T-helper 2 cell treated with Interferon-gamma antibody and Interleukin-4, amounts not matched to agents 5 μg/mL and 100 μg/mL, for 36 hours (primary cell): ENCODE results near the gene PRSS3.
"Not testable (repeated sequence)": the region's sequence is repeated elsewhere in the genome, so short reads cannot be mapped to it uniquely, and the experiment has no call there.

ENCODE experiments used
- DNase-seq: peaks from one replicate; pipeline ENCODE4 v3.0.0; 2021; ENCODE audit warnings: low spot score
- H3K27ac Mint-ChIP-seq: one replicate; pipeline ENCODE4 v1.8.0; 2021; ENCODE audit warnings: mild to moderate bottlenecking, mixed read lengths
- H3K27me3 Mint-ChIP-seq: one replicate; pipeline ENCODE4 v1.8.0; 2021; ENCODE audit warnings: low read depth, mixed read lengths
- H3K36me3 Mint-ChIP-seq: one replicate; pipeline ENCODE4 v1.8.0; 2021; ENCODE audit warnings: low read depth, mixed read lengths
- H3K4me1 Mint-ChIP-seq: one replicate; pipeline ENCODE4 v1.8.0; 2021; ENCODE audit warnings: low read depth, mixed read lengths
- H3K4me3 Mint-ChIP-seq: one replicate; pipeline ENCODE4 v1.8.0; 2022; ENCODE audit warnings: mild to moderate bottlenecking, moderate library complexity, mixed read lengths
- H3K9me3 Mint-ChIP-seq: one replicate; pipeline ENCODE4 v1.8.0; 2021; ENCODE audit warnings: mixed read lengths

The PRSS3 gene

DNA sequence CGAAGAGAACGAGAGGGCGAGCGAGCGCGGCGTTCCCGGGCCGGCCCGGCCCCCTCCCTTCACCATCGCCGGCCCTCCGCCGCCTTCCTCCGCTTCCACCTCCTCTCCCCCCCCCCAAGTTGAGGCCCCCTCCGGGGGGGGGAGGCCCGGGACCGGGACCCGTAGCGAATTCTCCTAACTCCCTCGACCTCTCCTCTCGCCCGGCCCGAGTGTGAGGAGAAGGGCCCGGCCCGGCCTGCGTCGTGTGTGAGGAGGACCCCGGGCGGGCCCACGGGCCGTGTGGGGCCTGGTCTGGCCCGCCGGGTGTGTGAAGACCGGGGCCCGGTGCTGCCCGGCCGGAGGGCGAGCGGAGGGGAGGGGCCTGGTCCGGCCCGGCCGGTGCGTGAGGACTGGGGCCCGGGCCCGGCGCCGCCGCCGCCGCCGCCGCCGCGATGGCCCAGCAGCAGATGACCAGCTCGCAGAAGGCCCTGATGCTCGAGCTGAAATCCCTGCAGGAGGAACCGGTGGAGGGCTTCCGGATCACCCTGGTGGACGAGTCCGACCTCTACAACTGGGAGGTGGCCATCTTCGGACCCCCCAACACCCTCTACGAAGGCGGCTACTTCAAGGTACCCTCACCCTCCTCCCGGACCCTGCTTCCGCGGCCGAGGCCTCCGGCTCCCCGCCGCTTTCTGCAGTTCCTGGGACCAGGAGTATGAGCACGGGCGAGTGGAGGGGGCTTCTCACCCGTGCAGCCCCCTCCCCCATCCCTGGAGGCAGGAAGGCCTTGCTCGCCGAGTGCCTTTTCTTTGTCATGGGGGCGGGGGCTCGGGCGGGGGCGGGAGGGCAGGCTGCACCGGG is 22.2 kb downstream of the PRSS3 start:
- no peaks in the 10 kb centered on the region for H3K9me3 Mint-ChIP-seq
- H3K36me3 Mint-ChIP-seq = peaks cover 14% of the 10 kb centered on the region

DNA sequence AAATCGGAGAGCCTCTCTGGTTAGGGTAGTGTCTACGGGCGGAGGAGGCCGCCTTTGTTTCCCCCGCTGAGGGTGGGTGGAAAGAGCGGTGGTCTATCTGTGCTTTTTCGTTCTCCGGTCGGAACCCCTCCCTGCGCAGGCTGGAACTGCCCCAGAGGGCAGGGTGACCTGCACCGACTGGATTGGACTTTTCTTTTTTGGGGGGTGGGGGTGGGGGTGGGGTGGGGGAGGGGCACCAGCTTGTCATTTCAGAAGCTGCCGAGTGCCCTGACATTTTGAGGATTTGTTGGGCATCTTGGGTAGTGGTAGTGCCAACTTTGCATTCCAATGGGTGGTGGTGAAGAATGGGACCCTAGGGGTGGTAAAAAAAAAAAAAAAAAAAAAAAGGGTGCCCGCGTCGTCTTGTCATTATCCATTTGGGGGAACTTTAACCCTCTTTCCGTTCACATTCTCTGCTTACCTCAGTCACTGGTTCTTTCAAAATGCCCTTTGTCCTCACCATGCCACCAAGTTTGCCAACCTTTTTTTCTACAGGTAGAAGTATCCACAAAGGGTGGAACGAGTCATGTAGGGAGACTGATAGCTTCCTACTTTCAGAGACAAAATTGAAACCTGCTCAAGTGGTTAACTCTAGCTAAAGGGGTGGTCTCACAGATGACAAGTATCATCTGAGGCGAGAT is 22.9 kb downstream of the PRSS3 start:
- Mint-ChIP-seq H3K27me3 (no peaks in the 10 kb centered on the region), H3K4me3 (peak overlapping the region; percentile 86), H3K9me3 (no peaks in the 10 kb centered on the region), H3K27ac (peak overlapping the region; percentile 85), H3K36me3 (peaks cover 14% of the 10 kb centered on the region), H3K4me1 (peaks cover 45% of the 10 kb centered on the region)
- DNase-seq = no peak

More for the DNA sequence above, 22.2 kb downstream of the PRSS3 start:
- DNase-seq = peak; percentile 51
- Mint-ChIP-seq H3K4me1 (peaks cover 45% of the 10 kb centered on the region), H3K27ac (peak overlapping the region; percentile 85), H3K4me3 (peak overlapping the region; percentile 86), H3K27me3 (no peaks in the 10 kb centered on the region)

DNA sequence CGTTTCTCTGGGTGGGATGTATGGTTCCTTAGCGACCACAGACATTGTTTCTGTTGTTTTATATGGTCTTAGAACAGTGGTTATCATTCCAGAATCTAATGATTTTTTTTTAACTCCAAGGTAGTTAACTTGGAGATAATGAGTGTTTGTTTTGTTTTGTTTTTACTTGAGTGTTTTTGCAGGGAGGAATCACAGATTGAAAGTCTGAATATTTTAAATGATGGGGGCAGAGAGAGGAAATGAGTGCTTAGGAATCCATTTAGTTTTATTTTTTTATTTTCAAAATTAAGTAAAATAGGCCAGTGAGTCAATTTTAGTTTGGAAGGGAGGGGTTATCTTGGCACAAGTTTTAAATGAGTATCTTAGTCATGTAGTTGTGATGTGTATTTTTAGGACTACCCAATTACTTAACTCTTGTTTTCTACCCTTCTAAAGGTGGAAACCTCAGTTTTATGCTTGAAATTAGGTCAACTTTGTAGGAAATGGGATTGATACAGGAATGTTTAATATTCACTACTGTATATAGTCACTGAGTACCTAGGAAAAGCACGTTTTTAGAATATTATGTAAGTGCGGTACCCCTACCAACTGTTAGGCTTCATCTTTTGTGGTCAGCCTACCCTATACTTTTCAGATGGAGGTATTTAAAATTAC is 23.6 kb downstream of the PRSS3 start:
- DNase-seq = no peak
- Mint-ChIP-seq H3K36me3 (peaks cover 14% of the 10 kb centered on the region), H3K4me3 (peak overlapping the region; percentile 86), H3K27me3 (no peaks in the 10 kb centered on the region), H3K27ac (peak overlapping the region; percentile 85), H3K9me3 (no peaks in the 10 kb centered on the region), H3K4me1 (peaks cover 45% of the 10 kb centered on the region)

DNA sequence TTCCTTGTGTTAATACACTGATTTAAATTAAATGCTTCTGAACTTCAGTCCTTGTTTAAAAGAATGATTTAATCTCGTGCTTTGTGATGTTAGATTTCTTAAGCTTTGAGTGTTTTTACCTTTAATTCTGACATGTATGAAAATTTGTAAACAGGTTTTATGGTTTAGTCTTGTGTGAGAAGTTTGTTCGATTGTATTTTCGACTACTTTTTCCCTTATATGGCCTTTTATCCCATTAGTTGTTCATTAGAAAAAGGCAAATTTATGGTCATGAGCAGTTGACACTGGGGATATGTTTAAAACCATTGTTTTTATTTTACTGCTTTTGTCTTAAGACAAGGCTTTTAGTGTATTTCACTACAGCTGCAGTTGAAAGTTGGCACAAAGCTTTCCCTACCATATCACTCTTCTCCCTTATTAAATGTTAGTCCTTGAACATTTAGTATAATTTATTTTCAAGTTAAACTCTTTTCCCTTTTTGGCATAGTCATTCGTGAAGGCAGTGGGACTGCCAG is 24.9 kb downstream of the PRSS3 start:
- no peak for DNase-seq
- Mint-ChIP-seq H3K4me3 (peak overlapping the region; percentile 86), H3K36me3 (peaks cover 15% of the 10 kb centered on the region), H3K9me3 (no peaks in the 10 kb centered on the region), H3K4me1 (peaks cover 34% of the 10 kb centered on the region), H3K27me3 (no peaks in the 10 kb centered on the region), H3K27ac (no peak overlapping the region)

DNA sequence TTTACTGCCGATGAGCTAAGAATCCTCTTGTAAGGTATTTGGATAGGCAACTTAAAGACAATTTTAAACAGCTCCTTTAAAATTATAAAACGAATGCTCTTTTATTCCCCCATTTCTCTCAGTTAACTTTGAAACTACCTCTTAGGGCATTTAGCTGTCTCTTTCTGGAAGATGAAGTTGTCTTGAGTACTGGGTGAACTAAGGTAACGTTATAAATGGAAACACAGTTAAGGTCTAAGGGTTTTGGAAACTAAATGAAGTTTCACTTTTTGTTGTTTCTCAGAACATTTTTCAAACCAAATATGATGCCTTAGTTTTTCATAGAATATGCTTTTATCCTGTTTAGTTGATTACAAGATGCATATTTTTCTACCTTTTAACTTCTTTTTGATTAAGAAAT is 28.4 kb downstream of the PRSS3 start:
- Mint-ChIP-seq H3K9me3 (no peaks in the 10 kb centered on the region), H3K36me3 (peaks cover 16% of the 10 kb centered on the region), H3K27me3 (no peaks in the 10 kb centered on the region), H3K4me1 (peaks cover 21% of the 10 kb centered on the region), H3K4me3 (no peak overlapping the region), H3K27ac (no peak overlapping the region)
- DNase-seq = no peak

DNA sequence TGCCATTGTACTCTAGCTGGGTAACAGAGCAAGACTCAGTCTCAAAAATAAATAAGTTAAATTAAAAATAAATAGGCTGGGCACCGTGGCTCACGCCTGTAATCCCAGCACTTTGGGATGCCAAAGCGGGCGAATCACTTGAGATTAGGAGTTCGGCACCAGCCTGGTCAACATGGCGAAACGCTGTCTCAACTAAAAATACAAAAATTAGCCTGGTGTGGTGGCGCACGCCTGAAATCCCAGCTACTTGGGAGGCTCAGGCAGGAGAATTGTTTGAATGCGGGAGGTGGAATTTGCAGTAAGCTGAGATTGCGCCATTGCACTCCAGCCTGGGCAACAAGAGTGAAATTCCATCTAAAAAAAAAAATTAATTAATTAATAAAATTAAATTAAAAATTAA is 31.9 kb downstream of the PRSS3 start:
- not testable (repeated sequence) for H3K27ac Mint-ChIP-seq, H3K9me3 Mint-ChIP-seq, DNase-seq, H3K27me3 Mint-ChIP-seq, H3K4me3 Mint-ChIP-seq, H3K4me1 Mint-ChIP-seq, H3K36me3 Mint-ChIP-seq

DNA sequence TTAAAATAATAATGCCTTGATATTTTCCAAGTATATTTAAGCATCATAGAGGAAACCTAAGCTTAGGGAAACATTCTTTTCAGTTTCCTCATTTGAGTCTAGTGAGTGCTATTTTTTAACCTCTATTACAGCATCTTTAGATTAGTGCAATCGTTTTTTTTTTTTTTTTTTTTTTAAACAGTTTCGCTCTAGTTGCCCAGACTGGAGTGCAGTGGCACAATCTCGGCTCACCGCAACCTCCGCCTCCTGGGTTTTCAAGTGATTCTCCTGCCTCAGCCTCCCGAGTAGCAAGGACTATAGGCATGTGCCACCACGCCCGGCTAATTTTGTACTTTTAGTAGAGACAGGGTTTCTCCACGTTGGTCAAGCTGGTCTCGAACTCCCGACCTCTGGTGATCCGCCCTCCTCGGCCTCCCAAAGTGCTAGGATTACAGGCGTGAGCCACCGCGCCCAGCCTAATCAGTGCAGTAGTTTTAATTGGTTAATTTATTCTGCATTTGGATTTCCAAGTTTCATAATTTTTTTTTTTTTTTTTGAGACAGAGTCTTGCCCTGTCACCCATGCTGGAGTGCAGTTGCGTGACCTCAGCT is 34.4 kb downstream of the PRSS3 start:
- not testable (repeated sequence) for H3K27ac Mint-ChIP-seq, H3K9me3 Mint-ChIP-seq, H3K36me3 Mint-ChIP-seq, H3K4me3 Mint-ChIP-seq, DNase-seq, H3K27me3 Mint-ChIP-seq, H3K4me1 Mint-ChIP-seq

DNA sequence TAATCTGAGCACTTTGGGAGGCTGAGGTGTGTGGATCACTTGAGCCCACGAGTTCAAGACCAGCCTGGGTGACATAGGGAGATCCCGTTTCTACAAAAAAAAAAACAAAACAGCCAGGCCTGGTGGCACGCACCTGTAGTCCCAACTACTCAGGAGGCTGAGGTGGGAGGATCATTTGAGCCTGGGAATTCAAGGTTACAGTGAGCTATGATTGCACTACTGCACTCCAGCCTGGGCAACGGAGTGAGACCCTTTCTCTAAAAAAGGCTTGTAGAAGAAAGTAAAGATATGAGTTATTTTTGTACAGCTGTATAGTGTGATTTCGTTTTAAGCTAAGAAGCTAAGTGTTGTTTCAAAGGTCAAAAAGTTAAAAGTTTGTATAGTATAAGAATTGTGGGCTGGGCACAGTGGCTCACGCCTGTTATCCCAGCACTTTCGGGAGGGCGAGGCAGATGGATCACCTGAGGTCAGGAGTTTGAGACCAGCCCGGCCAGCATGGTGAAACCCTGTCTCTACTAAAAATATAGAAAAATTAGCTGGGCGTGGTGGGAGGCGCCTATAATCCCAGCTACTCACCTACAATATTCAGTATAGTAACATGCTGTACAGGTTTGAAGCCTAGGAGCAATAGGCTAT is 40.4 kb downstream of the PRSS3 start:
- H3K27me3 Mint-ChIP-seq = no peaks in the 10 kb centered on the region
- H3K27ac Mint-ChIP-seq = no peak overlapping the region
- H3K36me3 Mint-ChIP-seq = no peaks in the 10 kb centered on the region
- DNase-seq = no peak
- peaks cover 10% of the 10 kb centered on the region for H3K4me1 Mint-ChIP-seq
- H3K9me3 Mint-ChIP-seq = no peaks in the 10 kb centered on the region
- H3K4me3 Mint-ChIP-seq = no peak overlapping the region

DNA sequence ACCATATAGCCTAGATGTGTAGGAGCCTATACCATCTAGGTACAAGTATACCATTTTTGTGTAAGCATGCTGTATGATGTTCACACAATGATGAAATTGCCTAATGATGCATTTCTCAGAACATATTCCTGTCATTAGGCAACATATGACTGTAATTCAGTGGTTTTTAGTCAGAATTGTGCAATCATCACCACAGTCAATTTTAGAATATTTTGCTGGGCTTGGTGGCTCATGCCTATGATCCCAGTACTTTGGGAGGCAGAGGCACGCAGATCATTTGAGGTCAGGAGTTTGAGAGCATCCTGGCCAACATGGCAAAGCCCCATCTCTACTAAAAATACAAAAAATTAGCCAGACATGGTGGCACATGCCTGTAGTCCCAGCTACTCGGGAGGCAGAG is 40.9 kb downstream of the PRSS3 start:
- H3K4me1 Mint-ChIP-seq = peaks cover 10% of the 10 kb centered on the region
- H3K36me3 Mint-ChIP-seq, H3K27me3 Mint-ChIP-seq, H3K27ac Mint-ChIP-seq, H3K4me3 Mint-ChIP-seq, H3K9me3 Mint-ChIP-seq, DNase-seq: not testable (repeated sequence)

DNA sequence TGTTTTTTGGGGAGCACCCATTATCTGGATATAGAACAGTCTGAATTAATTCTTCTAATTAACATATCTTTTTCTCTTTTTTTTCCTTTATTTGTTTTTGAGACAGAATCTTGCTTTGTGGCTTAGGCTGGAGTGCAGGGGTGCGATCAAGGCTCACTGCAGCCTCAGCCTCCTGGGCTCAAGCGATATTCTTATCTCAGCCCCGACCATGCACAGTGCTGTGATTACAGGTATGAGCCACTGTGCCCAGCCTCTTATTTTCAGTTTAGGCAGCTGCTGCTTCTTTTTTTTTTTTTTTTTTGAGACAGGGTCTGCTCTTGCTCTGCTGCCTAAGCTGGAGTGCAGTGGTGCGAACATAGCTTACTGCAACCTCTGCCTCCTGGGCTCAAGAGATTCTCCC is 41.8 kb downstream of the PRSS3 start:
- no peaks in the 10 kb centered on the region for H3K36me3 Mint-ChIP-seq
- H3K9me3 Mint-ChIP-seq = no peaks in the 10 kb centered on the region
- no peak for DNase-seq
- H3K27ac Mint-ChIP-seq = no peak overlapping the region
- peaks cover 13% of the 10 kb centered on the region for H3K4me1 Mint-ChIP-seq
- H3K4me3 Mint-ChIP-seq = no peak overlapping the region
- no peaks in the 10 kb centered on the region for H3K27me3 Mint-ChIP-seq

DNA sequence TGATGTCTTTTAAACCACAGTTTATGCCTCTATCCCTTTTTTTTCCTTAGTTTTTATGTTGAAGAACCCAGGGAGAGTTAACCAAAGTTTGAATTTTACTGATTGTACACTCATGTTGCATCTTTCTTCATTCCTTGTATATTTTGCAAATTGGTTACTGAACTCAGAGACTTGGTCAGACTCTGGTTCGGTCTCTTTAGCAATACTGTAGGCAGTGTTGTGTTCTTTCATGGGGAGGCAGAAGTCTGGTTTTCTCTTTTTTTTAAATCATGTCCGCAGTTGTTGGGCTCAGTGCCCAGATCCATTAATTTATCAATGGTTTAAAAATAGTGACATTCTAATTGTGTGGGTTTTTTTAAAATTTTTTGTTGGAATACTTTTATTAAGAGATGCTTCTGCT is 45.0 kb downstream of the PRSS3 start:
- Mint-ChIP-seq H3K4me3 (no peak overlapping the region), H3K27me3 (no peaks in the 10 kb centered on the region), H3K9me3 (no peaks in the 10 kb centered on the region), H3K27ac (no peak overlapping the region), H3K36me3 (no peaks in the 10 kb centered on the region), H3K4me1 (peaks cover 16% of the 10 kb centered on the region)
- DNase-seq = no peak

DNA sequence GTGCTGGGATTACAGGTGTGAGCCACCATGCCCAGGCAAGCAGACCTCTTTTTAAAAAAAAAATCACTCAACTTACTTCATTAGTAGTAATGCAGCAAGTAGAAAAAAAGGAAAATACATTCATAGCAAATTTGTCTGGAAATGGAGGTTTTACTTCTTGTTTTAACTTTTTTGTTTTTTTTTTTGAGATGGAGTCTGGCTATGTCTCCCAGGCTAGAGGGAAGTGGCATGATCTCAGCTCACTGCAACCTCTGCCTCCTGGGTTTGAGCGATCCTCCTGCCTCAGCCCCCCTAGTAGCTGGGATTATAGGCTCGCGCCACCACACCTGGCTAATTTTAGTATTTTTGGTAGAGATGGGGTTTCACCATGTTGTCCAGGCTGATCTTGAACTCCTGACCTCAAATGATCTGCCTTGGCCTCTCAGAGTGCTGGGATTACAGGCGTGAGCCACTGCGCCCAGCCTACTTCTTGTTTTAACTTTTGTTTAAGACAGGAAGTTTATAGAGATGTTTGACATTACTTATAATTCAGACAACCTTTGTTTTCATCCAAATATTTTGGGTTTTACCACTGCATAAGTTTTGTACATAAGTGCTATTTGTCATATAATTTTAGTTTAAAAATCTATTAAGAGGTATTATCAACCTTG is 48.1 kb downstream of the PRSS3 start:
- H3K27ac Mint-ChIP-seq = no peak overlapping the region
- DNase-seq = no peak
- no peaks in the 10 kb centered on the region for H3K9me3 Mint-ChIP-seq
- peaks cover 1% of the 10 kb centered on the region for H3K36me3 Mint-ChIP-seq
- peaks cover 21% of the 10 kb centered on the region for H3K4me1 Mint-ChIP-seq
- H3K4me3 Mint-ChIP-seq = no peak overlapping the region
- no peaks in the 10 kb centered on the region for H3K27me3 Mint-ChIP-seq

DNA sequence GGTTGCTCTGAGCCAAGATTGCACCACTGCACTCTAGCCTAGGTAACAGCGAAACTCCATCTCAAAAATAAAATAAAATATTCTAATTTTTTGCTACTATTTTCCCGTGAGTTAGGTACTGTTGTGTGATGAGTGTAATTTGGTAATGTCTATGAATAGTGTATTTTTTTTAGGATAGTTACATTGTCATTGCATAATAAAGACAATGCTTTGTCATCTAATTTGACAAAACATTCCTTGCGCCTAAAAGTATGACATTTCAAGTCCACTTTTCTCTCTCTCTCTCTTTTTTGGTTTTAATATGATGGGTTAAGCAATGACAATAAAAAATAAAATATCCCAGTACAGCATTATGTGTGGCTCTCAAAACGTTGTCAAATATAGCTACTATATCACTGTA is 50.9 kb downstream of the PRSS3 start:
- Mint-ChIP-seq H3K9me3 (no peaks in the 10 kb centered on the region), H3K36me3 (peaks cover 1% of the 10 kb centered on the region), H3K4me1 (peaks cover 26% of the 10 kb centered on the region), H3K27ac (no peak overlapping the region), H3K4me3 (no peak overlapping the region), H3K27me3 (no peaks in the 10 kb centered on the region)
- DNase-seq = no peak
